Upper lobe of right lung (tissue), 1 donor: ENCODE measurements around the gene ADGRD1. TPM values are rescaled to one million over a fixed set of nuclear protein-coding genes. Genes with fewer than 3 reads are reported as not detected.
"Not testable (repeated sequence)": the region's sequence is repeated elsewhere in the genome, so short reads cannot be mapped to it uniquely, and the experiment has no call there.

Experiments used
- ATAC-seq: fragments of 200-7000 bp; cut with Tn5 transposase; one replicate; pipeline ENCODE4 v1.9.1; 2020; ENCODE audit warnings: mild to moderate bottlenecking, moderate library complexity
- DNase-seq: peaks from one replicate; pipeline ENCODE4 v3.0.0-alpha.2; 2020
- H3K27ac ChIP-seq: fragments of 200-600 bp; one replicate; pipeline ENCODE4 v1.8.0; 2022
- H3K27me3 ChIP-seq: fragments of 200-600 bp; one replicate; pipeline ENCODE4 v1.8.0; 2022; ENCODE audit warnings: mild to moderate bottlenecking
- H3K36me3 ChIP-seq: fragments of 200-600 bp; one replicate; pipeline ENCODE4 v1.8.0; 2022
- H3K4me1 ChIP-seq: fragments of 200-600 bp; one replicate; pipeline ENCODE4 v1.8.0; 2022
- H3K4me3 ChIP-seq: fragments of 200-600 bp; one replicate; pipeline ENCODE4 v1.8.0; 2022; ENCODE audit warnings: mild to moderate bottlenecking
- H3K9me3 ChIP-seq: fragments of 200-600 bp; one replicate; pipeline ENCODE4 v1.8.0; 2022
- intact Hi-C: fragments of 100-400 bp; cut with DNase I; formaldehyde crosslinking; loops from one replicate; pipeline ENCODE4 v1.11.0; 2022
- total RNA-seq: library from RNA; stranded (reverse); fragmentation: NEBNext Ultra II Directional; extraction: Animal tissue kit (Norgen Biotek cat#: 25700); gene quantifications from one replicate; pipeline ENCODE4 v1.2.1, GENCODE V29; 2021
- TF ChIP-seq, protein P1 (sequence below): fragments of 200-600 bp; IDR thresholded peaks from one replicate; pipeline ENCODE4 v1.8.0; 2022; ENCODE audit warnings: antibody characterized with exemption
- donor health status: DM: no; HTN: yes; CAD: no; lungs with severe emphysema.

The ADGRD1 gene
- total RNA-seq, 1 donor from 2014 or later = 113 TPM

DNA sequence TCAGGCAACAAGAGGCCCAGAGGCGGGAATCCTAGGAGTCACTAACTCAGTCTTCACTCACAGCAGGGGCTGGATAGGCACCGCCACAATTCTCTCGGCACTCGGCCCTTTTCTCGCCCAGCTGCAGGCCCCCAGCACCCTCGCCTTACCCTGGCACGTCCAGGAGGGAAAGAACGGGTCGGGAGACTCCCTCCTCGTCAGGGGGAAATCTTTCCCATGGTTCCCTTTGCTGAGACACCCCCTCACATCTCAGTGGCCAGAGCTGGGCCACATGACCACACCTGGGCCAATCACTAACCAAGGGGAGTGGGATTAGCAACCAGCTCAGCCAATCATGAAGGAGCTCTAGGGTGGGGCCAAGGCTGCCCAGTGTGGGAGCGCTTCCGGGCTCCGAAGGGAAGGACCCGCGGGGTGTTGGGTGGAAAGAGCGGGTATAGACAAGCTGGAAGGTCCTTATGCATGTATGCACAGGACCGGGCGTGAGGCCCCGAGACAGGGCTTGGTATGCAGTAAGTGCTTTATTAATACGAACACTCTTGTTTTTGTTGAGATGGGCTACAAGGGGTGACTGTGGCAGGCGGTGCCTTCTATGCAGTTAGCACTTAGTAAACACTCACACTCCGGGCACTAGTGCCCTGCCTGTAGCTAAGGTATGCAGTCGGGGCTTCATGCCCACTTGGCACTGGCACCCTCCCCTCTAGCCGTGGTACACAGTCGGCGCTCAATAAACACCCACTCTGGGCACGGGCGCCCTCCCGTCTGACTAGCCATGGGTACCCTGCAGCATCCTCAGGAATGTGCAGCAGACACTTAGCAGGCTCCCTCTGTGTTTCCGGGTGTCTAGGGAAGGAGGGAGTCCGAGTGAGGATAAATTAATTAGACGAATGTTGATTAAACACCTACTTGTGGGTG is 40.3 kb downstream of the ADGRD1 start:
- H3K4me3 ChIP-seq = no peak overlapping the region
- peaks cover 4% of the 10 kb centered on the region for H3K4me1 ChIP-seq
- no peaks in the 10 kb centered on the region for H3K36me3 ChIP-seq
- H3K27ac ChIP-seq = peak overlapping the region; percentile 63
- H3K9me3 ChIP-seq = no peaks in the 10 kb centered on the region
- intact Hi-C loops = no loop called here
- DNase-seq (peak; percentile 65), ATAC-seq (peak; percentile 58)
- no peaks in the 10 kb centered on the region for H3K27me3 ChIP-seq
- TF ChIP-seq, protein P1, sequence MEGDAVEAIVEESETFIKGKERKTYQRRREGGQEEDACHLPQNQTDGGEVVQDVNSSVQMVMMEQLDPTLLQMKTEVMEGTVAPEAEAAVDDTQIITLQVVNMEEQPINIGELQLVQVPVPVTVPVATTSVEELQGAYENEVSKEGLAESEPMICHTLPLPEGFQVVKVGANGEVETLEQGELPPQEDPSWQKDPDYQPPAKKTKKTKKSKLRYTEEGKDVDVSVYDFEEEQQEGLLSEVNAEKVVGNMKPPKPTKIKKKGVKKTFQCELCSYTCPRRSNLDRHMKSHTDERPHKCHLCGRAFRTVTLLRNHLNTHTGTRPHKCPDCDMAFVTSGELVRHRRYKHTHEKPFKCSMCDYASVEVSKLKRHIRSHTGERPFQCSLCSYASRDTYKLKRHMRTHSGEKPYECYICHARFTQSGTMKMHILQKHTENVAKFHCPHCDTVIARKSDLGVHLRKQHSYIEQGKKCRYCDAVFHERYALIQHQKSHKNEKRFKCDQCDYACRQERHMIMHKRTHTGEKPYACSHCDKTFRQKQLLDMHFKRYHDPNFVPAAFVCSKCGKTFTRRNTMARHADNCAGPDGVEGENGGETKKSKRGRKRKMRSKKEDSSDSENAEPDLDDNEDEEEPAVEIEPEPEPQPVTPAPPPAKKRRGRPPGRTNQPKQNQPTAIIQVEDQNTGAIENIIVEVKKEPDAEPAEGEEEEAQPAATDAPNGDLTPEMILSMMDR = no peak

DNA sequence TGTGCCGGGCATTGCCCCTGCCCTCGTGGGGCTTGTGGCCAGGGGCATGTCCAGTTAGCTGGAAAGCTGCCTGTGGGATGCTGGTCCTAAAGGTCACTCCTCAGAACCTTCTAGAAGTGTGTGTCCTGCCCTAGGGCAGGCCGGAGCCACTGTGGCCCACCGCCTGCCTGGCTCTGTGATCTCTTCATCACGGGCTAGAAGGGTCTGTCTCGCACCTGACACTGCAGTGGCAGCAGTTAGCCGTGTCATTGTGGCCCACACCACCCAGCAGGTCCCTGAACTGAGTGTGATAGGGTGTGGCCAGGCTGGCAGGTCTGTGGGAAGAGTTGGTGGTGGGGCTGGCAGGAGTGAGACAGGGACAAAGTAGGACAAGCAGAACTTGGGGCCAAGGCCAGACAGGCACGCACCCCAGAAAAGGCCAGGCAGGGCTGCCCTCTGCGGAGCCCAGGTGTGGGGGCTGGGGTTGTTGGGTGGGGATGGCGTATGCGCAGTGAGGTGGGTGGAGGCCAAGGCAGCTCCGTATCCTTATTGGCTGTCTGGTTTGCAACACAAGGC is 41.2 kb downstream of the ADGRD1 start:
- intact Hi-C loops = no loop called here
- Histone ChIP-seq H3K4me1 (peaks cover 4% of the 10 kb centered on the region), H3K27me3 (no peaks in the 10 kb centered on the region), H3K4me3 (no peak overlapping the region), H3K36me3 (no peaks in the 10 kb centered on the region), H3K27ac (peak overlapping the region; percentile 30), H3K9me3 (no peaks in the 10 kb centered on the region)
- ATAC-seq (peak; percentile 10), DNase-seq (peak; percentile 67)
- TF ChIP-seq, protein P1 = no peak

DNA sequence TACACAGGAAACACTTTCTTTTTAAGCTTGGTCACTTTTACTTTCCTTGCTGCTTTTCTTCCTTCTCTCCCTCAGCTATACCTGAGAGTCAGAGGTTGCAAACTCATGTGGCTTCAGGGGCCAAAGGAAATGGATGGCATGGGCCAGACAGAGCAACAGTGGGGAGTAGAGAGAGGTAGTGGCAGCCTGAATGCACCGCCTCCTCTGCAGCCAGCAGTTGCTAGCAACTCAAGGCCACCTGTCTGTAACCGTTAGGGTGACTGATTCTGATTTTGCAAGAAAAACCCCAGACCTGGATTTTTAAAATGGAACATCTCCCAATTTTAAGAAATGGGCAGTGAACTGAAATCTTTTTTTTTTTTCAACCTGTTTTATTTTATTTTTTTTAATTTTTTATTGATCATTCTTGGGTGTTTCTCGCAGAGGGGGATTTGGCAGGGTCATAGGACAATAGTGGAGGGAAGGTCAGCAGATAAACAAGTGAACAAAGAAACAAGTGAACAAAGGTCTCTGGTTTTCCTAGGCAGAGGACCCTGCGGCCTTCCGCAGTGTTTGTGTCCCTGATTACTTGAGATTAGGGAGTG is 41.8 kb downstream of the ADGRD1 start:
- H3K4me1 ChIP-seq, H3K36me3 ChIP-seq, DNase-seq, H3K27me3 ChIP-seq, H3K9me3 ChIP-seq, H3K4me3 ChIP-seq, intact Hi-C loops, ATAC-seq: not testable (repeated sequence)
- peak overlapping the region; percentile 30 for H3K27ac ChIP-seq

DNA sequence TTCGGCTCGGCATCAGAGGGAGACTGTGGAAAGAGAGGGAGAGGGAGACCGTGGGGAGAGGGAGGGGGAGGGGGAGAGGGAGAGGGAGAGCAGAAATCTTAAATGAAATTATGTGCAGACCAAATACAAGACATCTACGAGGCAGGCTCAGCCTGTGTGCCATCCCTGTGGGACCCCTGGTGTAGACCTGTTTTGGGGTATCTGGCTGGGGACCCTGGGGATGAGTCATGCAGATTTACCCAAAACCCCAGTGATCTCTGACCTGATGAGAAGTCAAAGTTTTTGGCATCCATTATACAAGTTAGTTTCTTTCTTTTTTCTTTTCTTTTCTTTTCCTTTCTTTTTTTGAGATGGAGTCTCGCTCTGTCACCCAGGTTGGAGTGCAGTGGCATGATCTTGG is 44.4 kb downstream of the ADGRD1 start:
- no peaks in the 10 kb centered on the region for H3K36me3 ChIP-seq
- intact Hi-C loops = no loop called here

DNA sequence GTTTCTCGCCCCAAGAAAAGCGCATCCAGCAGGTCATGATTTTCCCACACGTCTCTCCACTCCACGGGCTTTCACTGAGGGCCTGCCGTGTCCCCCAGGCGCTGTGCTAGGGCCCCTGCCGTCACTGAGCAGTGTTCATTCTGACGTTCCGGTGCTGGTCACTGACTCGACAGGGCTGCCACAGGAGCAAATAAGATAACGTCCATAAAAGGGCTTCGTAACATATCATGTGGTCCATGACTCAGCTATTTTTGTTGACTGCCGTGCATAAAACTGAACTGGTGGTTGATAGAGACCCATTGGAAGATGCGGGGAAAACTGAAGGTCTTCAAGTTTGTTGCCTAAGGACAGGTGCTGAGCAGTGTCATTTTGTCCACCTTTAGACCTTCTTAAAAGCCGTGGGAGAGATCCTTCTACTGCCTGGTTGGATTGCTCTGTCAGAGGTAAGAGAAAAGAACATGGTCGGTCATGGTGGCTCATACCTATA is 46.3 kb downstream of the ADGRD1 start:
- peaks cover 6% of the 10 kb centered on the region for H3K36me3 ChIP-seq
- peaks cover 11% of the 10 kb centered on the region for H3K4me1 ChIP-seq
- ATAC-seq = no peak
- no peak overlapping the region for H3K4me3 ChIP-seq
- TF ChIP-seq, protein P1 = no peak
- no peak overlapping the region for H3K27ac ChIP-seq
- no peaks in the 10 kb centered on the region for H3K27me3 ChIP-seq
- no peak for DNase-seq
- intact Hi-C loops = no loop called here
- H3K9me3 ChIP-seq = no peaks in the 10 kb centered on the region

More for the DNA sequence above, 44.4 kb downstream of the ADGRD1 start:
- no peak for ATAC-seq
- no peaks in the 10 kb centered on the region for H3K9me3 ChIP-seq
- TF ChIP-seq, protein P1 = no peak
- H3K27me3 ChIP-seq = no peaks in the 10 kb centered on the region
- no peak overlapping the region for H3K27ac ChIP-seq
- DNase-seq = no peak
- peaks cover 13% of the 10 kb centered on the region for H3K4me1 ChIP-seq
- H3K4me3 ChIP-seq = no peak overlapping the region

DNA sequence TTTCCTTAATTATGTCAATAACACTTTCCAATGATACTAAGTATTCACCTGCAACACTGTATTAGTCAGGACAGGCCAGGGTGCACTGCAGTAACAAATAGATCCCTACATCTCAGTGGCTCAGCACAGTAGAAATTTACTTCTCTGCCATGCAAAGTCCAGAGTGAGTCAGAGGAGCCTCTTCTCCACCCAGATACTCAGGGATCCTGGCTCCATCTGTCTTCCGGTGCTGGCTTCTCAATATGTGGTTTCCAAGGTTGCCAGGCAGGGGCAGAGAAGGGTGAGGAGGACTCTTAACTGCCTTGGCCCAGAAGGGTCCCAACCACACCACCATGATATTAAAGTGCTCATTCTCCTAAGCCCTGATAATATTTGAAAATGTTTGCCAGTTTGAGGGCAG is 47.8 kb downstream of the ADGRD1 start:
- peak; percentile 53 for ATAC-seq
- Histone ChIP-seq H3K4me1 (peaks cover 9% of the 10 kb centered on the region), H3K9me3 (no peaks in the 10 kb centered on the region), H3K27me3 (no peaks in the 10 kb centered on the region), H3K4me3 (no peak overlapping the region), H3K27ac (peak overlapping the region; percentile 34), H3K36me3 (peaks cover 8% of the 10 kb centered on the region)
- TF ChIP-seq, protein P1 = no peak
- DNase-seq = no peak
- intact Hi-C loops = no loop called here
